Measurements from ENCODE around the gene PDZD7. TPM values are rescaled to one million over a fixed set of nuclear protein-coding genes. Genes with fewer than 3 reads are reported as not detected.
A peak's percentile ranks its signal among the peaks of the same experiment; 100 is the strongest.

The PDZD7 gene
- total and polyA plus RNA-seq, 2 donors (not counting 3 experiments of a cell fraction or from before 2014, with no cell fraction given): 0.41 to 1.6 TPM

DNA sequence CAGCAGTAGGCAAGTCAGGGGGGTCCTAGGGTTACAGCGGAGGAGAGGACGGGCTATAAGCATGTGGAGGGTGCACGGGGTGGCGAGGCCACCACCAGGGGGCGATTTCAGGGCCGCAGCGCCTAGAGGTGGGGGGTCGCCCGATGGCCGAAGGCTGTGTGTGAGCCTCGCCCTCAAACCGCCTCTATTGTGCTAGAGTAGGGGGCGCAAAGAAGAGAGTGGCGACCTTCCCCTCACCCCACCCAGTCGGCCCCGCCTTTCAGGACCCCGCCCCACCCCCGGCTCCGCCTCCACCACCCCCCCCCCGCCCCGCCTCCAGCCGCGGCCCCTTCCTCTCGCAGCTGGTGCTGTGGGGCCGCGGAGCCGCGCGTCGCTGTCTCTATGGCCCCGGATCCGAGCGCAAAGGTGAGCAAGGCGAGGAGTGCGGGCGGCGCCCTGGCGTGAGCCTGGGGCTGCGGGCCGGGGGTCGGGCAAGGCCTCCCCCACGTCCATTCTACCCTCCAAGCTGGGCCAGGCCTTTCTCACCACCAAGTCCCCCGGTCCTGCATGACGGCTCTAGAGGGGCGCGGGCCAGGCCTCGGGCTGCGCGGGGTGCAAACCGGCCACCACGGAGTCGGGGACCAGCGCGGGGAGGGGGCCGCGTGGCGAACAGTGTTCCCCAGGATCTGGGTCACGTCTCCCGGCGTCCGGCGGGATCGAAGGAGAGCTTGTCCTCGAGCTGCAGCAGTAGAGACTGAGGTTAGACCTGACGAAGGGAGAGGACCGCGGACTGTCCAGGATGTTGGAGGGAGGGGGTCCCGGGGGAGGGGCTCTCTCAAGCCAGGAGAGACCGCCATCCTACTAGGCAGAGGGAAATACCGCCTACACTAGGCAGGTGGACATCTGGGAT is 61.5 kb downstream of the PDZD7 start, which contains the start of gene SEMA4G:
Gene SEMA4G, plus strand, starts transcription at position 318 of the 889 bp plus-strand sequence. CDS start 3,409 bp downstream, outside the sequence.
- FAIRE-seq (no peak), DNase-seq (ENCODE audit: low read depth, low spot score) (peak; percentile 43)
- Histone ChIP-seq H3K9ac (replicated peaks; ENCODE audit: extremely low read depth, insufficient read depth, low read length) (no peak within 1 kb of the TSS), H4K20me1 (replicated peaks; ENCODE audit: control insufficient read depth, extremely low read depth, insufficient read depth, low read length) (no peaks in the 10 kb centered on the region), H3K4me2 (ENCODE audit: insufficient read depth, low read length) (peak within 1 kb of the TSS; percentile 76), H3K79me2 (ENCODE audit: control insufficient read depth, insufficient read depth, low read length) (no peaks in the 10 kb centered on the region), H3K4me3 (replicated peaks in 1 of 3; ENCODE audit: insufficient read depth in 1 of 3, low read depth in 1 of 3, low read length in 3 of 3) (peak within 1 kb of the TSS; percentile 57 to 75 (median 62)), H3K36me3 (ENCODE audit: control insufficient read depth in 2 of 2, extremely low read depth in 1 of 2, insufficient read depth in 2 of 2, low read length in 2 of 2) (no peaks in the 10 kb centered on the region), H3K27ac (ENCODE audit: insufficient read depth, low read depth, low read length) (no peak within 1 kb of the TSS), H3K4me1 (ENCODE audit: control insufficient read depth, extremely low read depth, insufficient read depth, low read length) (peaks cover 12% of the 10 kb centered on the region), H2AFZ (ENCODE audit: low read depth, low read length) (peak within 1 kb of the TSS; percentile 96), H3K9me1 (replicated peaks; ENCODE audit: control insufficient read depth, extremely low read depth, insufficient read depth, low read length) (no peaks in the 10 kb centered on the region), H3K27me3 (ENCODE audit: control insufficient read depth in 2 of 2, insufficient read depth in 2 of 2, low read length in 2 of 2) (no peaks in the 10 kb centered on the region), H3K9me3 (replicated peaks; ENCODE audit: control insufficient read depth, insufficient read depth, low read length) (no peaks in the 10 kb centered on the region)
- ChIA-PET POLR2A (interaction anchor here (1.4 kb wide), 1 partner anchor 18 kb away, joined by 3 read pairs; the partner anchor contains the start of genes MRPL43 and TWNK), CTCF (interaction anchor here (0.6 to 5.3 kb wide), 13 partner anchors 12 to 91 kb away, joined by 3 to 54 read pairs (median 4); partner anchors contain the start of genes MRPL43, SLF2 and TWNK)
- dilution Hi-C loops (cut with MboI; ENCODE audit: extremely low pct_ligation_motif_present, low sequenced_read_pairs): no loop called here
- intact Hi-C loops (cut with micrococcal nuclease): loop anchor here (1.0 kb wide), 2 partner anchors 18 to 44 kb away; partner anchors contain the start of genes MRPL43 and TWNK
- no TSS peak for BruUV-seq (replicated peaks)
- peak; percentile 17 for TF ChIP-seq EZH2 (IDR thresholded peaks at IDR 0.05; ENCODE audit: borderline replicate concordance, low read depth, low read length, severe bottlenecking)
- TF ChIP-seq, protein P1, sequence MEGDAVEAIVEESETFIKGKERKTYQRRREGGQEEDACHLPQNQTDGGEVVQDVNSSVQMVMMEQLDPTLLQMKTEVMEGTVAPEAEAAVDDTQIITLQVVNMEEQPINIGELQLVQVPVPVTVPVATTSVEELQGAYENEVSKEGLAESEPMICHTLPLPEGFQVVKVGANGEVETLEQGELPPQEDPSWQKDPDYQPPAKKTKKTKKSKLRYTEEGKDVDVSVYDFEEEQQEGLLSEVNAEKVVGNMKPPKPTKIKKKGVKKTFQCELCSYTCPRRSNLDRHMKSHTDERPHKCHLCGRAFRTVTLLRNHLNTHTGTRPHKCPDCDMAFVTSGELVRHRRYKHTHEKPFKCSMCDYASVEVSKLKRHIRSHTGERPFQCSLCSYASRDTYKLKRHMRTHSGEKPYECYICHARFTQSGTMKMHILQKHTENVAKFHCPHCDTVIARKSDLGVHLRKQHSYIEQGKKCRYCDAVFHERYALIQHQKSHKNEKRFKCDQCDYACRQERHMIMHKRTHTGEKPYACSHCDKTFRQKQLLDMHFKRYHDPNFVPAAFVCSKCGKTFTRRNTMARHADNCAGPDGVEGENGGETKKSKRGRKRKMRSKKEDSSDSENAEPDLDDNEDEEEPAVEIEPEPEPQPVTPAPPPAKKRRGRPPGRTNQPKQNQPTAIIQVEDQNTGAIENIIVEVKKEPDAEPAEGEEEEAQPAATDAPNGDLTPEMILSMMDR (IDR thresholded peaks at IDR 0.05; ENCODE audit: extremely low read depth in 1 of 2, insufficient read depth in 1 of 2, low read depth in 1 of 2, low read length in 2 of 2): peak; percentile 76 to 88
- no peak for TF ChIP-seq MAX (IDR thresholded peaks at IDR 0.05; ENCODE audit: insufficient read depth, insufficient read length)

Data from endothelial cell of umbilical vein (primary cell).